Stomach smooth muscle (tissue), 2 donors: ENCODE measurements around the gene PDE11A.

Source experiments
- H3K27ac ChIP-seq: one replicate; pipeline ENCODE4 v1.7.0; 2013; ENCODE audit warnings: mild to moderate bottlenecking, low read length, inconsistent platforms
- H3K27me3 ChIP-seq, 2 donors: one replicate each; pipeline ENCODE4 v1.7.0; 2013; ENCODE audit warnings: low read length in 2 of 2; ENCODE audit not compliant: insufficient read depth in 2 of 2, control insufficient read depth in 1 of 2
- H3K36me3 ChIP-seq, 2 donors: one replicate each; pipeline ENCODE4 v1.7.0; 2013; ENCODE audit warnings: low read length in 2 of 2; ENCODE audit not compliant: control insufficient read depth in 2 of 2, insufficient read depth in 2 of 2
- H3K4me1 ChIP-seq: one replicate; pipeline ENCODE4 v1.7.0; 2013; ENCODE audit warnings: low read length; ENCODE audit not compliant: control insufficient read depth, insufficient read depth
- H3K4me3 ChIP-seq, 2 donors: one replicate each; pipeline ENCODE4 v1.7.0; 2013; ENCODE audit warnings: low read length in 2 of 2
- H3K9ac ChIP-seq, 2 donors: one replicate each; pipeline ENCODE4 v1.7.0; 2013; ENCODE audit warnings: low read length in 2 of 2, mild to moderate bottlenecking in 1 of 2
- H3K9me3 ChIP-seq, 2 donors: one replicate each; pipeline ENCODE4 v1.7.0; 2013; ENCODE audit warnings: low read length in 2 of 2; ENCODE audit not compliant: control insufficient read depth in 2 of 2
- donor health status: healthy.
- donor health status: Pancreatic carcinoma.

Gene PDE11A

DNA sequence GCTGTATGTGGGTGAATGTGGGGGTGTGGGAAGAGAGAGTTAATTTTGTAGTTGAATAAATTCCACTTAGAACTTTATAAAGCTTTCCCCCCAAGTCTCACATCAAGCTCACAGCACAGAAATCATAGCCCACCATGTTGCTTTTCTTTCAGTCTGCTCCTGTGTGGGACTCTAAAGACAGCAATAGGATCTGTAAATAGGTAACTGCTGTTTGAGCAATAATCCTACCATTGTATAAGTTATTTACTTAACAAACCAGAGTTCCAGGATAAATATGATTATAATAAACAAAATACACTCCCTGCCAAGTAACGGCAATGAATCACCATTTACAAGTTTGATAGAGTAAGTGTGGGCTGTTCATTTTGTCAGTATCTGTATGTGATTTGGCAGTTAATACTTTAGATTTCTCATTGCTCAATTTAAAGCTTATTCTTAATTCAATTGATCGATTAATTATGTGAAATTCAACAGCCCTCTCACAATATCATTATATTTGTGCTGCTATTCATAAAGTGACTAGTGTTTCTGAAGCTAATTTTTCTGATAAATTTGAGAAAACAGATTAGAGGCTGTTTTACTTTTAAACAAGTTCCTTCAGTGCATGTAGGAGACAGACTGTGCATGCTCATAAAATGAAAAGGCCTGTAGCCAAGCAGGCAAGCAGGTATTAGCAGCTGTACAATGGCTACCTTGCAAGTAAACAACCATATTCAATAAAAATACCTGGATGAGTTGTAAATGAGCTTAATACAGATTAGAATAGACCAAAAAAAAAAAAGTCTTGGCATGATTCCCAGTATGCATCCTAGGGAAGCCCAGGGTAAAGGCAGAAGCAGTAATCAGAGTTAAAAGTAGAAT lies 142.7 kb downstream of the PDE11A start:
- no peak overlapping the region for H3K4me3 ChIP-seq
- no peaks in the 10 kb centered on the region for H3K9me3 ChIP-seq
- no peaks in the 10 kb centered on the region for H3K36me3 ChIP-seq
- no peaks in the 10 kb centered on the region for H3K27me3 ChIP-seq
- no peak overlapping the region for H3K9ac ChIP-seq
- no peak overlapping the region for H3K27ac ChIP-seq
- H3K4me1 ChIP-seq: no peaks in the 10 kb centered on the region

DNA sequence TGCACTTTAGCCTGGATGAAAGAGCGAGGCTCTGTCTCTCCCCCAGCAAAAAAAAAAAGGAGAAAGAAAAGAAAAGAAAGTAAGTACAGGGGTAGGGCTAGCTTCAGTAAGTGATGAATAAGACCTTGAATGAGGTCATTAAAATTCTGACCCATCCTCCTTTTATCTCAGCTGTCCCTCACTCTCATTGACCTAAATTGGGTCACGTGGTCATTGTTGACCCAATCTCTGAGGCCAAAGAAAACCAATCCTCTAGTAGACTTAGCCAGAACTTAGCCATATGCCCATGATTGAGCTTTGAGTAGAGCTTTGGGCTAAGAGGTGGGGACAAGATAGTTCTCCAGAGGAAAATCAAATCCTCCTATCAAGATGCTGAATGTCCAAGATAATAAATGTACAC lies 149.3 kb downstream of the PDE11A start:
- Histone ChIP-seq H3K27ac (no peak overlapping the region), H3K4me1 (no peaks in the 10 kb centered on the region), H3K27me3 (no peaks in the 10 kb centered on the region), H3K9ac (no peak overlapping the region), H3K4me3 (no peak overlapping the region), H3K9me3 (no peaks in the 10 kb centered on the region), H3K36me3 (no peaks in the 10 kb centered on the region)

- H3K27ac ChIP-seq: no peak overlapping the region
- H3K9ac ChIP-seq: no peak overlapping the region
- H3K4me1 ChIP-seq: no peaks in the 10 kb centered on the region
- H3K27me3 ChIP-seq: no peaks in the 10 kb centered on the region
- H3K9me3 ChIP-seq: no peaks in the 10 kb centered on the region
- H3K36me3 ChIP-seq: no peaks in the 10 kb centered on the region
- H3K4me3 ChIP-seq: no peak overlapping the region
These were observed 150.9 kb downstream of the PDE11A start for GRCh38 chr2:177921726-177922125.

DNA sequence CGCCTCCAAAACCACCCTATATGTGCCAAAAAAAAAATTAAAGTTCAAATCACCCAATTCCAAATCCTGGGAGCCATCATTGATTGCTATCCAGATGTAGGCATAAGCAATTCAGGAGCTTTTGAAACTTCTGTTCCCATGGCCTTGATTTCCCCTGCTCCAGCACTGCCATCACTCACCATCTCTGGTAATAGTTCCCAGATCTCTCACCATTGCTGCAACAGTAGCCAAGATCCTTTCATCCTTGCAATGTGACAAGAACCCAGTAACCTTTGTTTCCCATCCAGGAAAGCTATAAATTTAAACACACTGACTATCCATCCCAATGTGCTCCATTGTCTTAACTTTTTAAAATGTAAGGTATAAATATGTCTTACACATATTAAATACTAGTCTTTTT lies 155.4 kb downstream of the PDE11A start:
- no peaks in the 10 kb centered on the region for H3K36me3 ChIP-seq
- no peaks in the 10 kb centered on the region for H3K9me3 ChIP-seq
- no peak overlapping the region for H3K27ac ChIP-seq
- H3K4me1 ChIP-seq: no peaks in the 10 kb centered on the region
- no peaks in the 10 kb centered on the region for H3K27me3 ChIP-seq
- H3K9ac ChIP-seq: no peak overlapping the region
- no peak overlapping the region for H3K4me3 ChIP-seq

GRCh38 chr2:177916342-177916741 lies 156.2 kb downstream of the PDE11A start:
- Histone ChIP-seq H3K9ac (no peak overlapping the region), H3K4me1 (no peaks in the 10 kb centered on the region), H3K27ac (no peak overlapping the region), H3K36me3 (no peaks in the 10 kb centered on the region), H3K4me3 (no peak overlapping the region), H3K9me3 (no peaks in the 10 kb centered on the region), H3K27me3 (no peaks in the 10 kb centered on the region)

DNA sequence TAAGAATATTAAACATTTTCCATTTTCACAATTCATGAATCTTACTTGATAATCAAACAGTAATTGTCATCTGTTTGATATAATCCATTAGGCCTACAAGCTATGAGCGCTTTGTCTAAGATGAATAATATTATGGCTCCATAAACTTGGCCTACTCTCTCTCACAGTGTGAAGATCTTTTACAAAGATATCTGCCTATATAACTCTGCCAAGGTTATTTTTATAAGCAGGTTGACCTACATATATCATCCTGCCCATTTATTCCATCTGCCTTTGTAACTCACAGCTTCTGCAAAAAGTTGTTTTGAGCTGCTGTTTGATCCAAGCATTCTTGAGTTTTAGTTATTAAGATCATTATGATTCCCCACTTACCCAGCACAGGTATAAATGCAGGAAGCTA lies 158.3 kb downstream of the PDE11A start:
- Histone ChIP-seq H3K36me3 (no peaks in the 10 kb centered on the region), H3K9ac (no peak overlapping the region), H3K4me3 (no peak overlapping the region), H3K27ac (no peak overlapping the region), H3K4me1 (no peaks in the 10 kb centered on the region), H3K9me3 (no peaks in the 10 kb centered on the region), H3K27me3 (no peaks in the 10 kb centered on the region)

DNA sequence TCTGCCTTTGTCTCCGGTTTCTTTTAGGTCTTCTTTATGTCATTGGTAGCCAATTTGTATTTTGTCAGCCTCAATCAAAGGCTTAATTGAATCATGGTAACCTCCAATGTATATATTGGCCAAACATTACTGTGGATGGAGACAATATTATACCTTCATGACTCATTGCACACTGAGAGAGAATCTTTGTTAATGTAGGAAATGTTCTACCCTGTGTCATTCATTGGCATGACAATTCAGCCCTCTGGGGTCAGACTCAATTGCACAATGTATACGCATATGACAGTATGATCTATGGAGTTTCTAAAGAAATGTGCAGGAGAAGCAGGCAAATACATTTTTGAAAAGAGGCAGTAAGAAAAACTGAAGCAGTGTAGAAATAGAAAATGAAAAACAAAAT lies 162.6 kb downstream of the PDE11A start:
- Histone ChIP-seq H3K9ac (no peak overlapping the region), H3K36me3 (no peaks in the 10 kb centered on the region), H3K4me3 (no peak overlapping the region), H3K27me3 (no peaks in the 10 kb centered on the region), H3K27ac (no peak overlapping the region), H3K4me1 (no peaks in the 10 kb centered on the region), H3K9me3 (no peaks in the 10 kb centered on the region)

GRCh38 chr2:177908824-177909223 lies 163.8 kb downstream of the PDE11A start:
- H3K36me3 ChIP-seq: no peaks in the 10 kb centered on the region
- no peaks in the 10 kb centered on the region for H3K9me3 ChIP-seq
- no peaks in the 10 kb centered on the region for H3K4me1 ChIP-seq
- H3K27ac ChIP-seq: no peak overlapping the region
- no peaks in the 10 kb centered on the region for H3K27me3 ChIP-seq
- no peak overlapping the region for H3K9ac ChIP-seq
- H3K4me3 ChIP-seq: no peak overlapping the region

GRCh38 chr2:177908182-177908581 lies 164.4 kb downstream of the PDE11A start:
- Histone ChIP-seq H3K4me1 (no peaks in the 10 kb centered on the region), H3K4me3 (no peak overlapping the region), H3K27me3 (no peaks in the 10 kb centered on the region), H3K36me3 (no peaks in the 10 kb centered on the region), H3K9me3 (no peaks in the 10 kb centered on the region), H3K9ac (no peak overlapping the region), H3K27ac (no peak overlapping the region)

GRCh38 chr2:177906041-177906718 lies 166.4 kb downstream of the PDE11A start:
- no peak overlapping the region for H3K9ac ChIP-seq
- no peak overlapping the region for H3K27ac ChIP-seq
- no peaks in the 10 kb centered on the region for H3K4me1 ChIP-seq
- H3K36me3 ChIP-seq: no peaks in the 10 kb centered on the region
- no peak overlapping the region for H3K4me3 ChIP-seq
- no peaks in the 10 kb centered on the region for H3K27me3 ChIP-seq
- H3K9me3 ChIP-seq: no peaks in the 10 kb centered on the region

GRCh38 chr2:177905640-177906039 lies 166.9 kb downstream of the PDE11A start:
- Histone ChIP-seq H3K9ac (no peak overlapping the region), H3K36me3 (no peaks in the 10 kb centered on the region), H3K27me3 (no peaks in the 10 kb centered on the region), H3K9me3 (no peaks in the 10 kb centered on the region), H3K4me1 (no peaks in the 10 kb centered on the region), H3K4me3 (no peak overlapping the region), H3K27ac (no peak overlapping the region)
